ENCODE data around the gene CYP2C8.
"Not testable (repeated sequence)": the region's sequence is repeated elsewhere in the genome, so short reads cannot be mapped to it uniquely, and the experiment has no call there.

Gene CYP2C8

GRCh38 chr10:95069286-95069685 lies at the start of gene CYP2C8:
Gene CYP2C8, minus strand, starts transcription at chr10:95069497. Its CDS starts 95 bp downstream, at chr10:95069402.
- DNase-seq: no peak

GRCh38 chr10:95116869-95117269 lies 47.6 kb upstream of the CYP2C8 start:
- no peak for DNase-seq

- not testable (repeated sequence) for DNase-seq
Measured at GRCh38 chr10:95110823-95111222, 41.5 kb upstream of the CYP2C8 start.

GRCh38 chr10:95097805-95098204 lies 28.5 kb upstream of the CYP2C8 start:
- DNase-seq: no peak

- DNase-seq: no peak
Measured at GRCh38 chr10:95096143-95096542, 26.8 kb upstream of the CYP2C8 start.

- DNase-seq: not testable (repeated sequence)
Measured at GRCh38 chr10:95079626-95080025, 10.3 kb upstream of the CYP2C8 start.

- DNase-seq: no peak
Measured at GRCh38 chr10:95077556-95077955, 8.3 kb upstream of the CYP2C8 start.

GRCh38 chr10:95071107-95071660 lies 1.9 kb upstream of the CYP2C8 start:
- DNase-seq: no peak

- DNase-seq: not testable (repeated sequence)
Measured at GRCh38 chr10:95064125-95064524, 5.2 kb downstream of the CYP2C8 start.

GRCh38 chr10:95056744-95057363 lies 12.4 kb downstream of the CYP2C8 start:
- DNase-seq: no peak

GRCh38 chr10:95049919-95050318 lies 19.4 kb downstream of the CYP2C8 start:
- no peak for DNase-seq

- no peak for DNase-seq
Measured at GRCh38 chr10:95048206-95048605, 21.1 kb downstream of the CYP2C8 start.

- no peak for DNase-seq
Measured at GRCh38 chr10:95039281-95039680, 30.0 kb downstream of the CYP2C8 start.

GRCh38 chr10:95035332-95036295 lies 33.7 kb downstream of the CYP2C8 start:
- no peak for DNase-seq

- no peak for DNase-seq
Measured at GRCh38 chr10:95034401-95034800, 34.9 kb downstream of the CYP2C8 start.

- no peak for DNase-seq
Measured at GRCh38 chr10:95031656-95032055, 37.6 kb downstream of the CYP2C8 start.

GRCh38 chr10:95026461-95026860 lies 42.8 kb downstream of the CYP2C8 start:
- DNase-seq: no peak

GRCh38 chr10:94997741-94998174 lies 71.5 kb downstream of the CYP2C8 start:
- no peak for DNase-seq

- DNase-seq: no peak
Measured at GRCh38 chr10:94992811-94993210, 76.5 kb downstream of the CYP2C8 start.

- no peak for DNase-seq
Measured at GRCh38 chr10:94991243-94991888, 77.9 kb downstream of the CYP2C8 start.

- DNase-seq: no peak
Measured at GRCh38 chr10:94989192-94989591, 80.1 kb downstream of the CYP2C8 start.
